Hepatocyte (in vitro differentiated cells): Measurements from ENCODE around the gene CCDC112.

Experiments used
- CTCF ChIP-seq: fragments of 200-600 bp; sonication (generic); IDR thresholded peaks from 2 replicates; pipeline ENCODE4 v1.5.1; 2016; ENCODE audit warnings: antibody characterized with exemption, mild to moderate bottlenecking; ENCODE audit not compliant: poor library complexity
- EZH2 ChIP-seq: fragments of 200-600 bp; sonication (generic); IDR thresholded peaks from 2 replicates; pipeline ENCODE4 v1.6.1; 2016; ENCODE audit warnings: antibody characterized with exemption, mild to moderate bottlenecking, borderline replicate concordance
- EZH2phosphoT487 ChIP-seq: fragments of 200-600 bp; sonication (generic); IDR thresholded peaks from one replicate; pipeline ENCODE4 v1.6.1; 2018; ENCODE audit warnings: antibody characterized with exemption, mild to moderate bottlenecking, low read depth, moderate library complexity; ENCODE audit not compliant: unreplicated experiment, severe bottlenecking

GRCh38 chr5:115343855-115344254 is 47.4 kb upstream of the CCDC112 start:
- TF ChIP-seq CTCF: no peak
- TF ChIP-seq EZH2: no peak
- no peak for TF ChIP-seq EZH2phosphoT487
